Caco-2 (cell line): ENCODE results near the gene OVOL1. TPM values are rescaled to one million over a fixed set of nuclear protein-coding genes. Genes with fewer than 3 reads are reported as not detected.

Source experiments
- BruUV-seq: library from RNA; stranded (reverse); fragments of 400-500 nt; replicated peaks from 2 replicates; lab custom pipeline; 2021; lab: Mats Ljungman, UMichigan
- CTCF ChIA-PET: fragments of 300-600 bp; sonication (Branson Sonifier 250); formaldehyde crosslinking; loops from one replicate; lab custom pipeline; 2022; ENCODE audit warnings: antibody characterized with exemption; lab: Charles Lee
- POLR2A ChIA-PET: fragments of 300-600 bp; sonication (Branson Sonifier 250); formaldehyde crosslinking; loops from one replicate; lab custom pipeline; 2022; ENCODE audit warnings: antibody characterized with exemption; lab: Charles Lee
- DNase-seq, 2 experiments: peaks; one replicate each; pipeline versions ENCODE4 v3.0.0 to v3.0.0-alpha.2; 2020 to 2022
- H3K27me3 ChIP-seq: replicated peaks from 2 replicates; pipeline ENCODE4 v1.6.0; 2011; ENCODE audit warnings: low read length; ENCODE audit not compliant: control insufficient read depth, insufficient read depth
- H3K36me3 ChIP-seq: 2 replicates; pipeline ENCODE4 v1.5.1; 2011; ENCODE audit warnings: low read length; ENCODE audit not compliant: control insufficient read depth, insufficient read depth
- H3K4me1 ChIP-seq: fragments of 250-450 bp; sonication (Bioruptor Pico); 2 replicates; pipeline ENCODE4 v1.5.1; 2020; ENCODE audit warnings: mild to moderate bottlenecking
- H3K4me3 ChIP-seq: 2 replicates; pipeline ENCODE4 v1.5.1; 2011; ENCODE audit warnings: low read depth, mild to moderate bottlenecking, control low read depth, low read length
- H3K9me3 ChIP-seq: fragments of 250-450 bp; sonication (Bioruptor Pico); 2 replicates; pipeline ENCODE4 v1.5.1; 2020; ENCODE audit warnings: mild to moderate bottlenecking, moderate library complexity
- H3K27ac Mint-ChIP-seq: one replicate; pipeline ENCODE4 v1.8.0; 2022; ENCODE audit warnings: mixed read lengths; ENCODE audit not compliant: unreplicated experiment
- H3K27me3 Mint-ChIP-seq: one replicate; pipeline ENCODE4 v1.8.0; 2022; ENCODE audit warnings: mixed read lengths; ENCODE audit not compliant: insufficient read depth, unreplicated experiment
- H3K36me3 Mint-ChIP-seq: one replicate; pipeline ENCODE4 v1.8.0; 2022; ENCODE audit warnings: mild to moderate bottlenecking, mixed read lengths; ENCODE audit not compliant: insufficient read depth, unreplicated experiment
- H3K4me1 Mint-ChIP-seq: one replicate; pipeline ENCODE4 v1.8.0; 2022; ENCODE audit warnings: low read depth, mixed read lengths; ENCODE audit not compliant: unreplicated experiment
- H3K4me3 Mint-ChIP-seq: one replicate; pipeline ENCODE4 v1.8.0; 2022; ENCODE audit warnings: mild to moderate bottlenecking, moderate library complexity, mixed read lengths; ENCODE audit not compliant: unreplicated experiment
- H3K9me3 Mint-ChIP-seq: one replicate; pipeline ENCODE4 v1.8.0; 2022; ENCODE audit warnings: mixed read lengths; ENCODE audit not compliant: unreplicated experiment
- intact Hi-C: fragments of 100-400 bp; cut with micrococcal nuclease; formaldehyde crosslinking; loops from one replicate; pipeline ENCODE4 v1.10.0; 2022; ENCODE audit not compliant: unreplicated experiment
- total RNA-seq: library from RNA; stranded (reverse); gene quantifications from 2 replicates; pipeline ENCODE4 v1.2.3, GENCODE V29; 2022
- TF ChIP-seq, protein P1 (sequence below), 2 experiments: fragments of 200-600 bp in 1 of 2; IDR thresholded peaks; 1 replicate in 1 of 2; 2 replicates in 1 of 2; pipeline versions ENCODE4 v1.5.1 to v1.8.0; 2011 to 2022; ENCODE audit warnings: antibody characterized with exemption in 1 of 2, control low read depth in 1 of 2, inconsistent platforms in 1 of 2, low read depth in 1 of 2, low read length in 1 of 2, mild to moderate bottlenecking in 1 of 2, moderate library complexity in 1 of 2; ENCODE audit not compliant: insufficient read depth in 1 of 2, severe bottlenecking in 1 of 2, unreplicated experiment in 1 of 2

Gene OVOL1
- total RNA-seq, 1 experiment from 2014 or later = 21.2 TPM

DNA sequence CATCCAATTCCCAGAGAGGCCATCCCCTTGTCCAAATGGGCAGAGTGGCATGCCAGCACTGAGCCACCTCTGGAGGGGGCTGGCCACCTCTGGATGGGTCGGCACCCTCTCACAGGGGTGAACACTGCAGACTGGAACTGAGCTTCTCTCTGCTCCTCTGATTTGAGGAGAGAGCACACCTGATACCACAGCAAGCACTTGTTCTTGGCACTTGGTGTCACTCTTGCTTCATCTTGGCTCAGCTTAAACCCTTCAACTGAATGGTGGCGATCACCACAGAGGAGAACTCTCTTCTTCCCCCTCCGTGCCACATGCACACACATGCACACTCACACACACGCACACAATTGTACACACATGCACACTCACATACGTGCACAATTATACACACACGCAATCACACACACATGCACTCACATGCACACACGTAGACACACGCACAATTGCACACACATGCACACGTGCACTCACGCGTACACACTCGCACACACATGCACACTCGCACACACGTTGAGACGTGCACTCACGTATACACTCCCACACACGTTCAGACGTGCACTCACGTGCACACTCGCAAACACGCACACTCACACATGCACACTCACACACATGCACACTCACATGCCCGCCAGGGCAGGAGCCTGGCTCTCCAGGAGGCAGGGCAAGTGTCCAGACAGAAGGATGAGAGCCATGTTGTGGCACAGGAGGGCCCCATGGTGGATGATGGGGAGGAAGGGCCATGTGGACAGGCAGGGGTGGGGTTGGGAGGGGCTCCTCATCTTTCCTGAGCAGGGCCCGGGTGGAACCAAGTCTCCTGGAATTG lies 23.4 kb downstream of the OVOL1 start:
- ChIA-PET POLR2A (interaction anchor here (0.7 to 1.0 kb wide), 2 partner anchors 48 to 50 kb away, joined by 3 to 4 read pairs; partner anchors contain the start of gene CFL1), CTCF (interaction anchor here (0.6 to 1.0 kb wide), 8 partner anchors 48 to 98 kb away, joined by 3 to 19 read pairs (median 4); partner anchors contain the start of genes CFL1, FIBP and KAT5)
- H3K4me3 ChIP-seq = no peak overlapping the region
- no peak for DNase-seq
- H3K4me1 ChIP-seq = peaks cover 21% of the 10 kb centered on the region
- Mint-ChIP-seq H3K27me3 (peaks cover 2% of the 10 kb centered on the region), H3K4me3 (no peak overlapping the region), H3K36me3 (peaks cover 14% of the 10 kb centered on the region), H3K27ac (no peak overlapping the region), H3K9me3 (peaks cover 9% of the 10 kb centered on the region), H3K4me1 (peaks cover 29% of the 10 kb centered on the region)
- H3K9me3 ChIP-seq = no peaks in the 10 kb centered on the region
- H3K27me3 ChIP-seq = no peaks in the 10 kb centered on the region
- TF ChIP-seq, protein P1, sequence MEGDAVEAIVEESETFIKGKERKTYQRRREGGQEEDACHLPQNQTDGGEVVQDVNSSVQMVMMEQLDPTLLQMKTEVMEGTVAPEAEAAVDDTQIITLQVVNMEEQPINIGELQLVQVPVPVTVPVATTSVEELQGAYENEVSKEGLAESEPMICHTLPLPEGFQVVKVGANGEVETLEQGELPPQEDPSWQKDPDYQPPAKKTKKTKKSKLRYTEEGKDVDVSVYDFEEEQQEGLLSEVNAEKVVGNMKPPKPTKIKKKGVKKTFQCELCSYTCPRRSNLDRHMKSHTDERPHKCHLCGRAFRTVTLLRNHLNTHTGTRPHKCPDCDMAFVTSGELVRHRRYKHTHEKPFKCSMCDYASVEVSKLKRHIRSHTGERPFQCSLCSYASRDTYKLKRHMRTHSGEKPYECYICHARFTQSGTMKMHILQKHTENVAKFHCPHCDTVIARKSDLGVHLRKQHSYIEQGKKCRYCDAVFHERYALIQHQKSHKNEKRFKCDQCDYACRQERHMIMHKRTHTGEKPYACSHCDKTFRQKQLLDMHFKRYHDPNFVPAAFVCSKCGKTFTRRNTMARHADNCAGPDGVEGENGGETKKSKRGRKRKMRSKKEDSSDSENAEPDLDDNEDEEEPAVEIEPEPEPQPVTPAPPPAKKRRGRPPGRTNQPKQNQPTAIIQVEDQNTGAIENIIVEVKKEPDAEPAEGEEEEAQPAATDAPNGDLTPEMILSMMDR (IDR thresholded peaks at IDR 0.05; ENCODE audit: insufficient read depth in 1 of 2, low read depth in 1 of 2, low read length in 1 of 2, severe bottlenecking in 1 of 2, unreplicated experiment in 1 of 2) = no peak
- intact Hi-C loops = no loop called here
- BruUV-seq = no TSS peak
- no peaks in the 10 kb centered on the region for H3K36me3 ChIP-seq

DNA sequence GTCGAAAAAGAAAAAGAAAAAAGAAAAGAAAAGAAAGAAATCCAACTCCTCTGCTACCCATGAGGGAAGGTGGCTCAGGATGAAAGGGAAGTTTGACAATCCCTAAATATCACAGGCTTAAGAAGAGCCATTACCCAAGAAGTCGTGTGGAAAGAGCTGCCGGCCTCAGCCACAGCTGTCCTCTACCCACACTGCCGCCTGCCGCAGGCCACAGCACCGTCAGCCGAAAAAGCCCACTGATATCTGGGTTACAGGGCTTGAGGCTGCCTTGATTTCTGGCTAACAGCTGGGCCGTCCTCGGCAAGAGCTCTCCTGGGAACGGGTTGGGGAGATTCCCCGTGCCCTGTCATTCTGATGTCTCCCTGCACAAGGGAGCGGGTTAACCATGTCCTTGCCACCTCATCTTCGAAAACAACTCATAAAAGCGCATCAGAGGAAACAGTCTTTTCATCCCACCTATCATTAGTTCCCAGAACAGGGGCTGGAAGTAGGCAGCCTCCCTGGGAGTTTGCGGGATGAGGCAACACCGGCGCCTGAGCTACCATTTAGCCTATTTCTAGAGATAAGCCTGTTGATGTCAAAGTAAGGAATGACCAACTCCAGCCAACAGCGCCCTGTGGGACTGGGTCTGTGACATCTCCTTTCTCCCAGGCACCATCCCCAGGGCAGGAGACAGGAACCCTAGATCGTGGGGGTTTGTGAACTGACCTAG lies 25.1 kb downstream of the OVOL1 start:
- Histone ChIP-seq H3K36me3 (no peaks in the 10 kb centered on the region), H3K4me1 (peaks cover 35% of the 10 kb centered on the region), H3K4me3 (no peak overlapping the region), H3K9me3 (no peaks in the 10 kb centered on the region), H3K27me3 (no peaks in the 10 kb centered on the region)
- TF ChIP-seq, protein P1 (IDR thresholded peaks at IDR 0.05; ENCODE audit: insufficient read depth in 1 of 2, low read depth in 1 of 2, low read length in 1 of 2, severe bottlenecking in 1 of 2, unreplicated experiment in 1 of 2) = no peak
- ChIA-PET POLR2A (interaction anchor here (0.6 to 0.7 kb wide), 2 partner anchors 23 to 47 kb away, joined by 3 to 5 read pairs; no protein-coding TSS in a partner anchor), CTCF (interaction anchor here (0.5 to 1.2 kb wide), 5 partner anchors 9 to 73 kb away, joined by 3 to 8 read pairs (median 4); partner anchors contain the start of gene AP5B1)
- Mint-ChIP-seq H3K4me3 (no peak overlapping the region), H3K36me3 (peaks cover 18% of the 10 kb centered on the region), H3K4me1 (peaks cover 39% of the 10 kb centered on the region), H3K27me3 (peaks cover 2% of the 10 kb centered on the region), H3K9me3 (peaks cover 9% of the 10 kb centered on the region), H3K27ac (no peak overlapping the region)
- intact Hi-C loops = no loop called here
- BruUV-seq = no TSS peak
- DNase-seq = no peak
